Endothelial cell of umbilical vein (primary cell): ENCODE results near the gene VASN. TPM values are rescaled to one million over a fixed set of nuclear protein-coding genes. Genes with fewer than 3 reads are reported as not detected.

Source experiments
- BruUV-seq: library from RNA; stranded (reverse); fragments of 400-500 nt; replicated peaks from 2 replicates; lab custom pipeline; 2021; lab: Mats Ljungman, UMichigan
- CTCF ChIA-PET: fragments of 300-600, 350-600 bp; sonication (Branson Sonifier 250); formaldehyde crosslinking; loops from one replicate; lab custom pipeline; 2021; ENCODE audit warnings: antibody characterized with exemption, inconsistent platforms; lab: Charles Lee
- POLR2A ChIA-PET: fragments of 300-600, 350-600 bp; sonication (Branson Sonifier 250); formaldehyde crosslinking; loops from one replicate; lab custom pipeline; 2021; ENCODE audit warnings: antibody characterized with exemption, inconsistent platforms; lab: Charles Lee
- DNase-seq: peaks from one replicate; pipeline ENCODE4 v3.0.0-alpha.2; 2011; ENCODE audit warnings: low read depth, low spot score
- FAIRE-seq: peaks from 2 replicates; lab custom pipeline; 2011; peaks lifted over from hg19 to GRCh38; lab: Jason Lieb, UNC
- H2AFZ ChIP-seq: 2 replicates; pipeline ENCODE4 v1.6.0; 2012; ENCODE audit warnings: low read depth, low read length, control low read depth, inconsistent platforms
- H3K27ac ChIP-seq: 2 replicates; pipeline ENCODE4 v1.5.1; 2011; ENCODE audit warnings: low read depth, mild to moderate bottlenecking, control low read depth, low read length, moderate library complexity; ENCODE audit not compliant: insufficient read depth
- H3K27me3 ChIP-seq, 2 experiments: 2 replicates each; pipeline versions ENCODE4 v1.6.0 to v1.6.1; 2011; ENCODE audit warnings: low read length in 2 of 2, mixed read lengths in 1 of 2; ENCODE audit not compliant: control insufficient read depth in 2 of 2, insufficient read depth in 2 of 2
- H3K36me3 ChIP-seq, 2 experiments: 2 replicates in 1 of 2; 3 replicates in 1 of 2; pipeline ENCODE4 v1.5.1; 2011; ENCODE audit warnings: low read length in 2 of 2, mild to moderate bottlenecking in 1 of 2, moderate library complexity in 1 of 2; ENCODE audit not compliant: control insufficient read depth in 2 of 2, insufficient read depth in 2 of 2; ENCODE audit errors: extremely low read depth in 1 of 2
- H3K4me1 ChIP-seq: 3 replicates; pipeline ENCODE4 v1.5.1; 2011; ENCODE audit warnings: mild to moderate bottlenecking, low read length; ENCODE audit not compliant: control insufficient read depth, insufficient read depth; ENCODE audit errors: extremely low read depth
- H3K4me2 ChIP-seq: 2 replicates; pipeline ENCODE4 v1.6.1; 2011; ENCODE audit warnings: low read length, control low read depth, mixed read lengths; ENCODE audit not compliant: insufficient read depth
- H3K4me3 ChIP-seq, 3 experiments: fragments of 200-600 bp in 1 of 3; sonication (generic), shearing (Covaris generic) in 1 of 3; replicated peaks in 1 of 3; 2 replicates each; pipeline ENCODE4 v1.5.1; 2011 to 2016; ENCODE audit warnings: control low read depth in 3 of 3, low read length in 3 of 3, mild to moderate bottlenecking in 2 of 3, inconsistent platforms in 1 of 3, low read depth in 1 of 3, moderate library complexity in 1 of 3; ENCODE audit not compliant: insufficient read depth in 1 of 3
- H3K79me2 ChIP-seq: 2 replicates; pipeline ENCODE4 v1.6.0; 2012; ENCODE audit warnings: low read length, inconsistent platforms; ENCODE audit not compliant: control insufficient read depth, insufficient read depth
- H3K9ac ChIP-seq: replicated peaks from 2 replicates; pipeline ENCODE3; 2011; ENCODE audit warnings: low read length, control low read depth; ENCODE audit not compliant: insufficient read depth; ENCODE audit errors: extremely low read depth
- H3K9me1 ChIP-seq: replicated peaks from 3 replicates; pipeline ENCODE4 v1.6.0; 2011; ENCODE audit warnings: mild to moderate bottlenecking, low read length; ENCODE audit not compliant: control insufficient read depth, insufficient read depth; ENCODE audit errors: extremely low read depth
- H3K9me3 ChIP-seq: replicated peaks from 2 replicates; pipeline ENCODE4 v1.5.1; 2012; ENCODE audit warnings: low read length, inconsistent platforms; ENCODE audit not compliant: control insufficient read depth, insufficient read depth
- H4K20me1 ChIP-seq: replicated peaks from 2 replicates; pipeline ENCODE3; 2011; ENCODE audit warnings: mild to moderate bottlenecking, low read length; ENCODE audit not compliant: control insufficient read depth, insufficient read depth; ENCODE audit errors: extremely low read depth
- EZH2 ChIP-seq: IDR thresholded peaks from 2 replicates; pipeline ENCODE4 v1.6.1; 2012; ENCODE audit warnings: borderline replicate concordance, low read depth, mild to moderate bottlenecking, moderate library complexity, low read length, inconsistent platforms; ENCODE audit not compliant: severe bottlenecking
- FOS ChIP-seq: IDR thresholded peaks from 2 replicates; pipeline ENCODE4 v1.6.1; 2011; ENCODE audit warnings: mild to moderate bottlenecking, low read length, moderate library complexity, borderline replicate concordance; ENCODE audit not compliant: insufficient read depth
- GATA2 ChIP-seq: IDR thresholded peaks from 2 replicates; pipeline ENCODE4 v1.7.0; 2011; ENCODE audit warnings: low read depth, mild to moderate bottlenecking, moderate library complexity, mixed read lengths, low read length; ENCODE audit not compliant: insufficient read length, insufficient read depth
- JUN ChIP-seq: IDR thresholded peaks from 2 replicates; pipeline ENCODE4 v1.6.1; 2011; ENCODE audit warnings: borderline replicate concordance, low read depth; ENCODE audit not compliant: insufficient read length, insufficient read depth
- MAX ChIP-seq: IDR thresholded peaks from 2 replicates; pipeline ENCODE4 v1.6.1; 2011; ENCODE audit not compliant: insufficient read depth, insufficient read length
- MYC ChIP-seq: IDR thresholded peaks from one replicate; pipeline ENCODE4 v1.6.1; 2011; ENCODE audit warnings: mild to moderate bottlenecking, low read depth, low read length
- POLR2A ChIP-seq: IDR thresholded peaks from 2 replicates; pipeline ENCODE4 v1.6.1; 2012; ENCODE audit warnings: low read depth, mild to moderate bottlenecking, control low read depth, low read length
- POLR2AphosphoS5 ChIP-seq: IDR thresholded peaks from 2 replicates; pipeline ENCODE4 v1.6.1; 2012; ENCODE audit warnings: low read depth, mild to moderate bottlenecking, control low read depth, low read length, moderate library complexity; ENCODE audit not compliant: insufficient read depth
- dilution Hi-C: fragments of 300-500 bp; cut with MboI; formaldehyde crosslinking; loops from one replicate; pipeline ENCODE4 v1.15.0; 2019; ENCODE audit warnings: low sequenced_read_pairs; ENCODE audit not compliant: extremely low pct_ligation_motif_present
- intact Hi-C: fragments of 100-400 bp; cut with micrococcal nuclease; formaldehyde crosslinking; loops from one replicate; pipeline ENCODE4 v1.10.0; 2022
- polyA plus RNA-seq, 4 experiments: library from polyadenylated mRNA; depleted of rRNA in 3 of 4; stranded (reverse) in 3 of 4; unstranded in 1 of 4; fragments of >200 nt; gene quantifications; 2 replicates each; pipeline versions ENCODE4 v1.2.1 to v1.2.3, GENCODE V29; 2011 to 2012; ENCODE audit warnings: missing spikeins in 1 of 4
- total RNA-seq: library from RNA; stranded (reverse); gene quantifications from 2 replicates; pipeline ENCODE4 v1.2.3, GENCODE V29; 2021
- TF ChIP-seq, protein P1 (sequence below), 2 donors: IDR thresholded peaks; 1 replicate in 1 of 2; 2 replicates in 1 of 2; pipeline ENCODE4 v1.5.1; 2011; ENCODE audit warnings: low read length in 2 of 2, mild to moderate bottlenecking in 2 of 2, moderate library complexity in 2 of 2, control low read depth in 1 of 2, inconsistent platforms in 1 of 2, low read depth in 1 of 2; ENCODE audit not compliant: insufficient read depth in 1 of 2; ENCODE audit errors: extremely low read depth in 1 of 2

VASN gene
- total and polyA plus RNA-seq, 2 donors (not counting 3 experiments of a cell fraction or from before 2014, with no cell fraction given): 0.41 to 0.42 TPM

DNA sequence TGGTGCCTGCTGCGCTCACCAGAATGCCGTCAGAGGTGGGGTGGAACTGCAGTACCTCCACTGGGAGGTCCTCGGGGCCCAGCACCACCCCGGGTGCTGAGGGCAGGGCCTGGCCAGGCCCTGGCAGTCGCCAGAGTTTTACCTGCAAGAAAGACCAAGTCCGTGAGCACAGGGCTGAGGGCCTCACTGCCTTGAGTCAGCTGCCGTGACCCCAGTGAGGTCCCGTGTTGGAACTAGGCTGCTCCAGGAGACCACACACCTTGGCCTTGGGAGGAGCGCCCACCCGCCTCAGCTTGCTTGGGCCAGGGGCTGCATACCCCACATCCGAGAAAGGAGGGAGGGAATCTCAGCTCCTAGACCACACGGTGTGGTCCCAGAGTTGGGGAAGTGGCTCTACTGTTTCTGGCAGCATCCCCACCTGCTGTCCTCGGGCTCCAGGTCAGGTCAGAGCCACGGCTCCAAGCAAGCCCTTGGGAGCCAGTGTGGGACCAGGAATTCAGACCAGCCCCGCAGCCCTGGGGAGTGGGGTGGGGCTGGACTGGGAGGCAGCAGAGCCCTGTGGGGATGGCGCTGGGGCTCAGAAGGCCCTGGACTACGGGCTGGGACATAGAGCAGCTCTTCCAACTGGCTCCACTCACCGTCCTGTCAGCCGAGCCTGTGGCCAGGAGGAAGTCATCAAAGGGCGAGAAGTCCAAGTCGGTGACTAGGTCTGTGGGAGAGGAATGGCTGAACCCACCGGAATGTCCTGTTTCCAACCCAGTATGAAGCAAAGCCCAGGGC lies 36.1 kb downstream of the VASN start:
- H3K27ac ChIP-seq: peak overlapping the region; percentile 54
- POLR2A ChIA-PET: no interaction called here
- no peak overlapping the region for H2AFZ ChIP-seq
- no peak overlapping the region for H3K4me3 ChIP-seq
- DNase-seq (no peak), FAIRE-seq (peak; percentile 79)
- intact Hi-C loops: loop anchor here (1.0 kb wide), 1 partner anchor 9 kb away; the partner anchor contains the start of gene CORO7
- BruUV-seq: no TSS peak
- peaks cover 6 to 24% of the 10 kb centered on the region in 2 experiments for H3K36me3 ChIP-seq
- TF ChIP-seq, protein P1, sequence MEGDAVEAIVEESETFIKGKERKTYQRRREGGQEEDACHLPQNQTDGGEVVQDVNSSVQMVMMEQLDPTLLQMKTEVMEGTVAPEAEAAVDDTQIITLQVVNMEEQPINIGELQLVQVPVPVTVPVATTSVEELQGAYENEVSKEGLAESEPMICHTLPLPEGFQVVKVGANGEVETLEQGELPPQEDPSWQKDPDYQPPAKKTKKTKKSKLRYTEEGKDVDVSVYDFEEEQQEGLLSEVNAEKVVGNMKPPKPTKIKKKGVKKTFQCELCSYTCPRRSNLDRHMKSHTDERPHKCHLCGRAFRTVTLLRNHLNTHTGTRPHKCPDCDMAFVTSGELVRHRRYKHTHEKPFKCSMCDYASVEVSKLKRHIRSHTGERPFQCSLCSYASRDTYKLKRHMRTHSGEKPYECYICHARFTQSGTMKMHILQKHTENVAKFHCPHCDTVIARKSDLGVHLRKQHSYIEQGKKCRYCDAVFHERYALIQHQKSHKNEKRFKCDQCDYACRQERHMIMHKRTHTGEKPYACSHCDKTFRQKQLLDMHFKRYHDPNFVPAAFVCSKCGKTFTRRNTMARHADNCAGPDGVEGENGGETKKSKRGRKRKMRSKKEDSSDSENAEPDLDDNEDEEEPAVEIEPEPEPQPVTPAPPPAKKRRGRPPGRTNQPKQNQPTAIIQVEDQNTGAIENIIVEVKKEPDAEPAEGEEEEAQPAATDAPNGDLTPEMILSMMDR (IDR thresholded peaks at IDR 0.05; ENCODE audit: extremely low read depth in 1 of 2, insufficient read depth in 1 of 2, low read depth in 1 of 2, low read length in 2 of 2): no peak
- TF ChIP-seq MAX: no peak
- TF ChIP-seq GATA2: no peak
- TF ChIP-seq JUN: no peak
- no peak for TF ChIP-seq FOS
- TF ChIP-seq POLR2A: no peak
- TF ChIP-seq EZH2: no peak
- no peak for TF ChIP-seq POLR2AphosphoS5
- no peak for TF ChIP-seq MYC
- no peaks in the 10 kb centered on the region for H3K9me1 ChIP-seq
- H3K4me2 ChIP-seq: peak overlapping the region; percentile 17
- no peaks in the 10 kb centered on the region for H3K9me3 ChIP-seq
- H3K9ac ChIP-seq: no peak overlapping the region
- CTCF ChIA-PET: no interaction called here
- peaks cover 15% of the 10 kb centered on the region for H3K79me2 ChIP-seq
- no peaks in the 10 kb centered on the region for H3K27me3 ChIP-seq
- peaks cover 23% of the 10 kb centered on the region for H3K4me1 ChIP-seq
- no peaks in the 10 kb centered on the region for H4K20me1 ChIP-seq
- dilution Hi-C loops: no loop called here
